HepG2 (cell line): ENCODE results near the gene ODR4. TPM values are rescaled to one million over a fixed set of nuclear protein-coding genes. Genes with fewer than 3 reads are reported as not detected.
A peak's percentile ranks its signal among the peaks of the same experiment; 100 is the strongest.

Experiments used
- DMAP1 ChIP-seq: IDR thresholded peaks from 2 replicates; pipeline ENCODE4 v1.6.1; 2016
- FOXK1 ChIP-seq: sonication (generic); formaldehyde crosslinking; IDR thresholded peaks from 2 replicates; pipeline ENCODE4 v1.4.0; 2020; ENCODE audit warnings: low read depth, missing genetic modification reagents, borderline replicate concordance
- GMEB2 ChIP-seq: IDR thresholded peaks from 2 replicates; pipeline ENCODE4 v1.6.1; 2016; ENCODE audit warnings: missing biosample characterization, missing genetic modification reagents, low read depth
- HDAC6 ChIP-seq: fragments of 200-600 bp; sonication (generic); IDR thresholded peaks from 2 replicates; pipeline ENCODE4 v1.7.0; 2017; ENCODE audit warnings: mild to moderate bottlenecking, antibody characterized with exemption, low read length, low read depth
- MIER3 ChIP-seq: IDR thresholded peaks from 2 replicates; pipeline ENCODE4 v1.6.1; 2016; ENCODE audit warnings: missing compliant biosample characterization, borderline replicate concordance
- PTBP1 ChIP-seq: fragments of 200-400 bp; formaldehyde crosslinking; IDR thresholded peaks from 2 replicates; pipeline ENCODE4 v1.6.1; 2018; ENCODE audit warnings: low read length, low read depth; ENCODE audit not compliant: poor library complexity, severe bottlenecking
- RAD51 ChIP-seq: fragments of 450-650 bp; IDR thresholded peaks from 2 replicates; pipeline ENCODE4 v1.6.1; 2016; ENCODE audit warnings: borderline replicate concordance
- SP2 ChIP-seq: sonication (generic); formaldehyde crosslinking; IDR thresholded peaks from 2 replicates; pipeline ENCODE4 v1.5.1; 2020; ENCODE audit warnings: mild to moderate bottlenecking, missing genetic modification reagents
- TBL1XR1 ChIP-seq: fragments of 150-350 bp; IDR thresholded peaks from 2 replicates; pipeline ENCODE4 v1.6.1; 2014; ENCODE audit warnings: borderline replicate concordance, low read length; ENCODE audit not compliant: partially characterized antibody
- ZNF180 ChIP-seq: sonication (generic); formaldehyde crosslinking; IDR thresholded peaks from 2 replicates; pipeline ENCODE4 v1.4.0; 2020; ENCODE audit warnings: low read depth, missing genetic modification reagents, borderline replicate concordance
- ZNF253 ChIP-seq: sonication (generic); formaldehyde crosslinking; IDR thresholded peaks from 2 replicates; pipeline ENCODE4 v1.8.0; 2022; ENCODE audit warnings: mild to moderate bottlenecking, missing genetic modification reagents, borderline replicate concordance
- ZNF263 ChIP-seq: sonication (generic); formaldehyde crosslinking; IDR thresholded peaks from 2 replicates; pipeline ENCODE4 v1.4.0; 2020; ENCODE audit warnings: missing genetic modification reagents
- ZNF296 ChIP-seq: sonication (generic); formaldehyde crosslinking; conservative IDR thresholded peaks from 2 replicates; pipeline ENCODE4 v1.5.0; 2020; ENCODE audit warnings: mild to moderate bottlenecking, missing genetic modification reagents
- ZNF749 ChIP-seq: sonication (generic); formaldehyde crosslinking; IDR thresholded peaks from 2 replicates; pipeline ENCODE4 v1.8.0; 2022; ENCODE audit warnings: mild to moderate bottlenecking, missing genetic modification reagents, moderate library complexity, borderline replicate concordance
- ZZZ3 ChIP-seq: sonication (generic); formaldehyde crosslinking; IDR thresholded peaks from 2 replicates; pipeline ENCODE4 v1.4.0; 2020; ENCODE audit warnings: missing genetic modification reagents, mild to moderate bottlenecking, borderline replicate concordance
- polyA plus RNA-seq, 8 experiments: library from polyadenylated mRNA; depleted of rRNA in 3 of 8; stranded (reverse) in 7 of 8; unstranded in 1 of 8; fragments of >200 nt; fragmentation: Illumina TruSeq in 4 of 8; extraction: Trizol in 4 of 8; gene quantifications; 2 replicates each; pipeline versions ENCODE4 v1.2.1 to v1.2.3, GENCODE V29; 2011 to 2016; ENCODE audit warnings: low read depth in 4 of 8, missing spikeins in 1 of 8, mixed read lengths in 1 of 8; ENCODE audit not compliant: insufficient read depth in 1 of 8
- total RNA-seq, 5 experiments: library from RNA; depleted of rRNA; stranded (reverse); fragments of >200 nt; fragmentation: Illumina TruSeq; extraction: Trizol; gene quantifications; 2 replicates each; pipeline ENCODE4 v1.2.3, GENCODE V29; 2016; ENCODE audit warnings: low read depth in 1 of 5
- TF ChIP-seq, protein P1 (sequence below): sonication (generic); formaldehyde crosslinking; IDR thresholded peaks from 2 replicates; pipeline ENCODE4 v1.9.0; 2021; ENCODE audit warnings: missing genetic modification reagents, borderline replicate concordance
- TF ChIP-seq, protein P2 (sequence below): IDR thresholded peaks from 2 replicates; pipeline ENCODE4 v1.6.1; 2016; ENCODE audit warnings: missing compliant biosample characterization, missing genetic modification reagents, borderline replicate concordance
- TF ChIP-seq, protein P3 (sequence below): sonication (generic); formaldehyde crosslinking; IDR thresholded peaks from 2 replicates; pipeline ENCODE4 v1.5.0; 2020; ENCODE audit warnings: mild to moderate bottlenecking, low read depth, missing genetic modification reagents, borderline replicate concordance
- TF ChIP-seq, protein P4 (sequence below): sonication (generic); formaldehyde crosslinking; IDR thresholded peaks from 2 replicates; pipeline ENCODE4 v1.4.0; 2020; ENCODE audit warnings: mild to moderate bottlenecking, missing genetic modification reagents
- TF ChIP-seq, protein P5 (sequence below): sonication (generic); formaldehyde crosslinking; IDR thresholded peaks from 2 replicates; pipeline ENCODE4 v1.9.0; 2021; ENCODE audit warnings: missing genetic modification reagents, mild to moderate bottlenecking, borderline replicate concordance

ODR4 gene
- total and polyA plus RNA-seq, 2 of the 13 experiments (the other 11 are each of a cell fraction or from before 2014, with no cell fraction given): 16.3 to 22.0 TPM

DNA sequence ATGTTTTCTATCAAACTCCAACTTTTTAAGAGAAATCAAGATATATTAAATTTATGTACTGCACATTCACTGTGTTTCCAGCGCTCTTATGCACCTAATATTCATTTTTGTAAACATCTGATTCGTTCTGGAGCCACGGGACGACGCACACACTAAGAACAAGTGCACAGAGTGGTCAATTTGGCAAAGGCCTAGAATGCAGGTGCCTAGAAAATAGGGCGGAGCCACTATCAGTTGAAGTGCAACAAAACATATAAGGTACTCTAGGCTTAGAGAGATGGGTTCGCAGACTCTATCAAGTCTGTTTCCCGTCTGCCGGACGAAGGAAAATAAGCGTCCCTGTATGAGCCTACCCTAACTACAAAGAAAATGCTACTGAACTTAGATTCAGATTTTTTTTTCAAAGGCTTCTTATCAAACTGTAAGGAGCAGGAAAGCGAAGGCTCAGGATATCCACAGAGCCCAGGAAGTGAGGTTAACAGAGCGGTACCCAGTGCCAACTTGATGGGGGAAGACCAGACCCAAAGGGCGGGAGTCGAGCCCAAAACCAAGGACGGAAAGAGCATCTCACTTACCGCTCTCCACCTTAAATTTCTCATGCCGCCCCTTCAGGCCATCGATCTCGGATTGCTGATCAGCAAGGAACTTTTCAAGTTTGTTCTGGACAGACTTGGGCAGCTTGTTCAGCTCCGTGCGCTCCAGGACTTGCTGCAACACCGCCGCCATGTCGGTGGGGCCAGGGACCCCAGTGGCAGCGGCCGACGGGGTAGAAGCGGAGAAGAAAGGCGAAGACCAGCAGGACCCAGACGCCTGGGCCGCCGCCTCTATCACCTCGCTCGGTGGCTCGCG lies 1.1 kb upstream of the ODR4 start (continued):
- TF ChIP-seq, protein P1, sequence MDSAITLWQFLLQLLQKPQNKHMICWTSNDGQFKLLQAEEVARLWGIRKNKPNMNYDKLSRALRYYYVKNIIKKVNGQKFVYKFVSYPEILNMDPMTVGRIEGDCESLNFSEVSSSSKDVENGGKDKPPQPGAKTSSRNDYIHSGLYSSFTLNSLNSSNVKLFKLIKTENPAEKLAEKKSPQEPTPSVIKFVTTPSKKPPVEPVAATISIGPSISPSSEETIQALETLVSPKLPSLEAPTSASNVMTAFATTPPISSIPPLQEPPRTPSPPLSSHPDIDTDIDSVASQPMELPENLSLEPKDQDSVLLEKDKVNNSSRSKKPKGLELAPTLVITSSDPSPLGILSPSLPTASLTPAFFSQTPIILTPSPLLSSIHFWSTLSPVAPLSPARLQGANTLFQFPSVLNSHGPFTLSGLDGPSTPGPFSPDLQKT (CRISPR knock-in tag): no peak
- TF ChIP-seq ZNF749 (CRISPR knock-in tag) (no peak), ZNF296 (CRISPR knock-in tag) (no peak), PTBP1 (no peak), MIER3 (no peak), ZNF253 (CRISPR knock-in tag) (no peak), ZZZ3 (no peak), SP2 (CRISPR knock-in tag) (peak; percentile 9; the same call in 1 of the 2 replicates), FOXK1 (no peak), RAD51 (no peak), HDAC6 (no peak), GMEB2 (no peak), DMAP1 (CRISPR knock-in tag) (no peak), ZNF263 (CRISPR knock-in tag) (no peak), ZNF180 (CRISPR knock-in tag) (no peak), TBL1XR1 (no peak)
- TF ChIP-seq, protein P2, sequence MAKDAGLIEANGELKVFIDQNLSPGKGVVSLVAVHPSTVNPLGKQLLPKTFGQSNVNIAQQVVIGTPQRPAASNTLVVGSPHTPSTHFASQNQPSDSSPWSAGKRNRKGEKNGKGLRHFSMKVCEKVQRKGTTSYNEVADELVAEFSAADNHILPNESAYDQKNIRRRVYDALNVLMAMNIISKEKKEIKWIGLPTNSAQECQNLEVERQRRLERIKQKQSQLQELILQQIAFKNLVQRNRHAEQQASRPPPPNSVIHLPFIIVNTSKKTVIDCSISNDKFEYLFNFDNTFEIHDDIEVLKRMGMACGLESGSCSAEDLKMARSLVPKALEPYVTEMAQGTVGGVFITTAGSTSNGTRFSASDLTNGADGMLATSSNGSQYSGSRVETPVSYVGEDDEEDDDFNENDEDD (CRISPR knock-in tag): no peak
- TF ChIP-seq, protein P3, sequence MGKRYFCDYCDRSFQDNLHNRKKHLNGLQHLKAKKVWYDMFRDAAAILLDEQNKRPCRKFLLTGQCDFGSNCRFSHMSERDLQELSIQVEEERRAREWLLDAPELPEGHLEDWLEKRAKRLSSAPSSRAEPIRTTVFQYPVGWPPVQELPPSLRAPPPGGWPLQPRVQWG (CRISPR knock-in tag): no peak
- TF ChIP-seq, protein P4, sequence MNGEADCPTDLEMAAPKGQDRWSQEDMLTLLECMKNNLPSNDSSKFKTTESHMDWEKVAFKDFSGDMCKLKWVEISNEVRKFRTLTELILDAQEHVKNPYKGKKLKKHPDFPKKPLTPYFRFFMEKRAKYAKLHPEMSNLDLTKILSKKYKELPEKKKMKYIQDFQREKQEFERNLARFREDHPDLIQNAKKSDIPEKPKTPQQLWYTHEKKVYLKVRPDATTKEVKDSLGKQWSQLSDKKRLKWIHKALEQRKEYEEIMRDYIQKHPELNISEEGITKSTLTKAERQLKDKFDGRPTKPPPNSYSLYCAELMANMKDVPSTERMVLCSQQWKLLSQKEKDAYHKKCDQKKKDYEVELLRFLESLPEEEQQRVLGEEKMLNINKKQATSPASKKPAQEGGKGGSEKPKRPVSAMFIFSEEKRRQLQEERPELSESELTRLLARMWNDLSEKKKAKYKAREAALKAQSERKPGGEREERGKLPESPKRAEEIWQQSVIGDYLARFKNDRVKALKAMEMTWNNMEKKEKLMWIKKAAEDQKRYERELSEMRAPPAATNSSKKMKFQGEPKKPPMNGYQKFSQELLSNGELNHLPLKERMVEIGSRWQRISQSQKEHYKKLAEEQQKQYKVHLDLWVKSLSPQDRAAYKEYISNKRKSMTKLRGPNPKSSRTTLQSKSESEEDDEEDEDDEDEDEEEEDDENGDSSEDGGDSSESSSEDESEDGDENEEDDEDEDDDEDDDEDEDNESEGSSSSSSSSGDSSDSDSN (CRISPR knock-in tag): no peak; the same call in 1 of the 2 replicates
- TF ChIP-seq, protein P5, sequence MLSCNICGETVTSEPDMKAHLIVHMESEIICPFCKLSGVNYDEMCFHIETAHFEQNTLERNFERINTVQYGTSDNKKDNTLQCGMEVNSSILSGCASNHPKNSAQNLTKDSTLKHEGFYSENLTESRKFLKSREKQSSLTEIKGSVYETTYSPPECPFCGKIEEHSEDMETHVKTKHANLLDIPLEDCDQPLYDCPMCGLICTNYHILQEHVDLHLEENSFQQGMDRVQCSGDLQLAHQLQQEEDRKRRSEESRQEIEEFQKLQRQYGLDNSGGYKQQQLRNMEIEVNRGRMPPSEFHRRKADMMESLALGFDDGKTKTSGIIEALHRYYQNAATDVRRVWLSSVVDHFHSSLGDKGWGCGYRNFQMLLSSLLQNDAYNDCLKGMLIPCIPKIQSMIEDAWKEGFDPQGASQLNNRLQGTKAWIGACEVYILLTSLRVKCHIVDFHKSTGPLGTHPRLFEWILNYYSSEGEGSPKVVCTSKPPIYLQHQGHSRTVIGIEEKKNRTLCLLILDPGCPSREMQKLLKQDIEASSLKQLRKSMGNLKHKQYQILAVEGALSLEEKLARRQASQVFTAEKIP: no peak
